Panc1 (cell line): ENCODE results near the gene CAPZA1. TPM values are rescaled to one million over a fixed set of nuclear protein-coding genes. Genes with fewer than 3 reads are reported as not detected.

Source experiments
- ATAC-seq: fragments of 200-7000 bp; cut with Tn5 transposase; 2 replicates; pipeline ENCODE4 v1.9.1; 2020; ENCODE audit warnings: mild to moderate bottlenecking, moderate library complexity
- BruUV-seq: library from RNA; stranded (reverse); fragments of 400-500 nt; replicated peaks from 2 replicates; lab custom pipeline; 2021; lab: Mats Ljungman, UMichigan
- CTCF ChIA-PET: fragments of 300-600 bp; sonication (Branson Sonifier 250); formaldehyde crosslinking; loops from one replicate; lab custom pipeline; 2022; ENCODE audit warnings: antibody characterized with exemption; lab: Charles Lee
- POLR2A ChIA-PET: fragments of 300-600 bp; sonication (Branson Sonifier 250); formaldehyde crosslinking; loops from one replicate; lab custom pipeline; 2022; ENCODE audit warnings: antibody characterized with exemption; lab: Charles Lee
- DNase-seq: peaks from one replicate; pipeline ENCODE4 v3.0.0-alpha.2; 2010; ENCODE audit warnings: low read depth, low spot score
- H3K27ac ChIP-seq: 2 replicates; pipeline ENCODE4 v1.5.1; 2011; ENCODE audit warnings: mild to moderate bottlenecking, low read length, inconsistent platforms
- H3K27me3 ChIP-seq: fragments of 200-500 bp; sonication (Bioruptor generic); 2 replicates; pipeline ENCODE4 v1.6.0; 2014; ENCODE audit warnings: low read length, inconsistent platforms; ENCODE audit not compliant: control insufficient read depth, insufficient read depth
- H3K36me3 ChIP-seq: fragments of 200-500 bp; sonication (Bioruptor generic); 2 replicates; pipeline ENCODE4 v1.5.1; 2014; ENCODE audit warnings: inconsistent platforms, mild to moderate bottlenecking, low read length, moderate library complexity; ENCODE audit not compliant: control insufficient read depth, insufficient read depth
- H3K4me1 ChIP-seq: 2 replicates; pipeline ENCODE4 v1.5.1; 2011; ENCODE audit warnings: inconsistent platforms, mild to moderate bottlenecking, low read length, moderate library complexity; ENCODE audit not compliant: control insufficient read depth, insufficient read depth
- H3K4me3 ChIP-seq, 2 experiments: 2 replicates each; pipeline ENCODE4 v1.5.1; 2011 to 2012; ENCODE audit warnings: low read depth in 2 of 2, low read length in 2 of 2, mild to moderate bottlenecking in 2 of 2, inconsistent platforms in 1 of 2, moderate library complexity in 1 of 2
- H3K9me3 ChIP-seq: fragments of 200-500 bp; sonication (Bioruptor generic); 2 replicates; pipeline ENCODE4 v1.5.1; 2014; ENCODE audit warnings: low read depth, mild to moderate bottlenecking, inconsistent platforms, low read length, moderate library complexity; ENCODE audit not compliant: control insufficient read depth, insufficient read depth
- CTCF ChIP-seq: fragments of 450-650 bp; IDR thresholded peaks from 2 replicates; pipeline ENCODE4 v1.5.1; 2017; ENCODE audit warnings: mild to moderate bottlenecking
- POLR2AphosphoS5 ChIP-seq: IDR thresholded peaks from 2 replicates; pipeline ENCODE4 v1.6.1; 2012; ENCODE audit warnings: mild to moderate bottlenecking, low read depth, low read length, moderate library complexity
- REST ChIP-seq, 2 experiments: IDR thresholded peaks; 2 replicates each; pipeline ENCODE4 v1.6.1; 2011 to 2012; ENCODE audit warnings: low read depth in 2 of 2, control low read depth in 1 of 2, low read length in 1 of 2, mild to moderate bottlenecking in 1 of 2, moderate library complexity in 1 of 2; ENCODE audit not compliant: insufficient read depth in 1 of 2
- SIN3A ChIP-seq: IDR thresholded peaks from 2 replicates; pipeline ENCODE4 v1.6.1; 2012; ENCODE audit warnings: low read depth, mild to moderate bottlenecking, low read length, moderate library complexity, borderline replicate concordance; ENCODE audit not compliant: insufficient read depth
- TCF7L2 ChIP-seq: IDR thresholded peaks from 2 replicates; pipeline ENCODE4 v1.6.1; 2011; ENCODE audit warnings: mild to moderate bottlenecking, low read depth, low read length, inconsistent platforms
- in situ Hi-C: cut with HindIII; loops from 2 replicates; pipeline ENCODE4 v1.10.0; 2016; ENCODE audit warnings: low sequenced_read_pairs, low pct_unique_long_range_greater_than_20kb
- intact Hi-C: fragments of 100-400 bp; cut with micrococcal nuclease; formaldehyde crosslinking; loops from one replicate; pipeline ENCODE4 v1.10.0; 2022; ENCODE audit not compliant: unreplicated experiment
- total RNA-seq: library from RNA; stranded (reverse); gene quantifications from one replicate; pipeline ENCODE4 v1.2.1, GENCODE V29; 2021; ENCODE audit not compliant: unreplicated experiment

Gene CAPZA1
- total RNA-seq, 1 experiment from 2014 or later: 128 TPM

GRCh38 chr1:112700290-112701226, 80.9 kb downstream of the CAPZA1 start:
- Histone ChIP-seq H3K4me3 (no peak overlapping the region), H3K27me3 (no peaks in the 10 kb centered on the region), H3K27ac (peak overlapping the region; percentile 66), H3K9me3 (no peaks in the 10 kb centered on the region), H3K4me1 (peaks cover 53% of the 10 kb centered on the region), H3K36me3 (peaks cover 2% of the 10 kb centered on the region)
- ATAC-seq (peak; percentile 73), DNase-seq (peak; percentile 76)
- in situ Hi-C loops (no loop called here), intact Hi-C loops (no loop called here)
- BruUV-seq: TSS peak; percentile 66
- TF ChIP-seq SIN3A (no peak), POLR2AphosphoS5 (peak; percentile 66)
- POLR2A ChIA-PET: no interaction called here
- CTCF ChIA-PET: no interaction called here

- TSS peak; percentile 45 for BruUV-seq
- ATAC-seq (no peak; the same call in 1 of the 2 replicates), DNase-seq (no peak)
- no peak overlapping the region for H3K4me3 ChIP-seq
- CTCF ChIA-PET: no interaction called here
- no peaks in the 10 kb centered on the region for H3K27me3 ChIP-seq
- POLR2A ChIA-PET: no interaction called here
- in situ Hi-C loops (no loop called here), intact Hi-C loops (no loop called here)
- no peak; the same call in 1 of the 2 replicates for TF ChIP-seq POLR2AphosphoS5
- TF ChIP-seq TCF7L2: no peak
- no peak for TF ChIP-seq SIN3A
- peak overlapping the region; percentile 66 for H3K27ac ChIP-seq
- H3K9me3 ChIP-seq: no peaks in the 10 kb centered on the region
- H3K36me3 ChIP-seq: peaks cover 2% of the 10 kb centered on the region
- peaks cover 57% of the 10 kb centered on the region for H3K4me1 ChIP-seq
Observed at GRCh38 chr1:112701227-112702066, 81.8 kb downstream of the CAPZA1 start.

- Histone ChIP-seq H3K36me3 (peaks cover 2% of the 10 kb centered on the region), H3K4me3 (no peak overlapping the region), H3K27me3 (no peaks in the 10 kb centered on the region), H3K4me1 (peaks cover 57% of the 10 kb centered on the region), H3K27ac (peak overlapping the region; percentile 54; the same call in 1 of the 2 replicates), H3K9me3 (no peaks in the 10 kb centered on the region)
- DNase-seq: no peak
- no TSS peak for BruUV-seq
- POLR2A ChIA-PET: interaction anchor here (0.7 kb wide), 1 partner anchor 19 kb away, joined by 3 read pairs; no protein-coding TSS in a partner anchor
- intact Hi-C loops: no loop called here
- TF ChIP-seq SIN3A (no peak), REST (IDR thresholded peaks at IDR 0.05; ENCODE audit: insufficient read depth in 1 of 2, low read depth in 2 of 2, low read length in 1 of 2) (no peak), TCF7L2 (no peak), POLR2AphosphoS5 (no peak), CTCF (no peak)
- CTCF ChIA-PET: interaction anchor here (0.6 kb wide), 2 partner anchors 330 to 675 kb away, joined by 3 to 4 read pairs; no protein-coding TSS in a partner anchor
- ATAC-seq: no peak
- in situ Hi-C loops: no loop called here
Observed at GRCh38 chr1:112702067-112702395, 82.4 kb downstream of the CAPZA1 start.
